Hepatocyte (in vitro differentiated cells): ENCODE measurements around the gene STAT5A. TPM values are rescaled to one million over a fixed set of nuclear protein-coding genes. Genes with fewer than 3 reads are reported as not detected.

ENCODE experiments used
- DNase-seq: peaks from one replicate; pipeline ENCODE4 v3.0.0-alpha.2; 2016; ENCODE audit warnings: low spot score
- H2AFZ ChIP-seq: fragments of 200-600 bp; sonication (generic); 2 replicates; pipeline ENCODE4 v1.6.0; 2016; ENCODE audit warnings: antibody characterized with exemption, mild to moderate bottlenecking
- H3K27ac ChIP-seq: fragments of 200-600 bp; sonication (generic); 2 replicates; pipeline ENCODE4 v1.5.1; 2016; ENCODE audit warnings: mild to moderate bottlenecking
- H3K27me3 ChIP-seq: fragments of 200-600 bp; sonication (generic); 2 replicates; pipeline ENCODE4 v1.6.1; 2016
- H3K36me3 ChIP-seq: fragments of 200-600 bp; sonication (generic); replicated peaks from 2 replicates; pipeline ENCODE4 v1.5.1; 2016; ENCODE audit warnings: low read depth; ENCODE audit not compliant: insufficient read depth
- H3K4me1 ChIP-seq: fragments of 200-600 bp; sonication (generic); 2 replicates; pipeline ENCODE4 v1.5.1; 2016; ENCODE audit warnings: mild to moderate bottlenecking, moderate library complexity; ENCODE audit not compliant: insufficient read depth
- H3K4me2 ChIP-seq: fragments of 200-600 bp; sonication (generic); 2 replicates; pipeline ENCODE4 v1.6.0; 2016
- H3K4me3 ChIP-seq: fragments of 200-600 bp; sonication (generic); 2 replicates; pipeline ENCODE4 v1.5.1; 2016; ENCODE audit warnings: mild to moderate bottlenecking
- H3K79me2 ChIP-seq: fragments of 200-600 bp; sonication (generic); 2 replicates; pipeline ENCODE4 v1.6.0; 2017; ENCODE audit warnings: mild to moderate bottlenecking
- H3K9me2 ChIP-seq: fragments of 200-600 bp; sonication (generic); replicated peaks from 2 replicates; pipeline ENCODE4 v1.6.0; 2017; ENCODE audit warnings: mild to moderate bottlenecking; ENCODE audit not compliant: insufficient read depth
- H3K9me3 ChIP-seq: fragments of 200-600 bp; sonication (generic); 2 replicates; pipeline ENCODE4 v1.5.1; 2016; ENCODE audit warnings: low read depth, mild to moderate bottlenecking
- H4K20me1 ChIP-seq: fragments of 200-600 bp; sonication (generic); 2 replicates; pipeline ENCODE4 v1.6.0; 2016; ENCODE audit warnings: mild to moderate bottlenecking; ENCODE audit not compliant: insufficient read depth, poor library complexity, severe bottlenecking
- EZH2 ChIP-seq: fragments of 200-600 bp; sonication (generic); IDR thresholded peaks from 2 replicates; pipeline ENCODE4 v1.6.1; 2016; ENCODE audit warnings: antibody characterized with exemption, mild to moderate bottlenecking, borderline replicate concordance
- EZH2phosphoT487 ChIP-seq: fragments of 200-600 bp; sonication (generic); IDR thresholded peaks from one replicate; pipeline ENCODE4 v1.6.1; 2018; ENCODE audit warnings: antibody characterized with exemption, mild to moderate bottlenecking, low read depth, moderate library complexity; ENCODE audit not compliant: unreplicated experiment, severe bottlenecking
- WGBS: methylation state at CpG from one replicate; pipeline ENCODE4 v1.1.6; 2016; ENCODE audit warnings: low lambda C conversion rate; ENCODE audit errors: missing lambda C conversion rate; 5-methylcytosine and 5-hydroxymethylcytosine counted together
- polyA plus RNA-seq: library from polyadenylated mRNA; unstranded; fragments of >200 nt; fragmentation: Nextera tagmentation; extraction: Ambion mirVana; gene quantifications from 2 replicates; pipeline ENCODE4 v1.2.1, GENCODE V29; 2016
- total RNA-seq: library from RNA; depleted of rRNA; stranded (reverse); fragments of >200 nt; gene quantifications from 2 replicates; pipeline ENCODE4 v1.2.3, GENCODE V29; 2014
- TF ChIP-seq, protein P1 (sequence below): fragments of 200-600 bp; sonication (generic); IDR thresholded peaks from 2 replicates; pipeline ENCODE4 v1.5.1; 2016; ENCODE audit warnings: antibody characterized with exemption, mild to moderate bottlenecking; ENCODE audit not compliant: poor library complexity

Gene STAT5A
- total and polyA plus RNA-seq, 2 experiments from 2014 or later: 5.5 to 6.1 TPM

DNA sequence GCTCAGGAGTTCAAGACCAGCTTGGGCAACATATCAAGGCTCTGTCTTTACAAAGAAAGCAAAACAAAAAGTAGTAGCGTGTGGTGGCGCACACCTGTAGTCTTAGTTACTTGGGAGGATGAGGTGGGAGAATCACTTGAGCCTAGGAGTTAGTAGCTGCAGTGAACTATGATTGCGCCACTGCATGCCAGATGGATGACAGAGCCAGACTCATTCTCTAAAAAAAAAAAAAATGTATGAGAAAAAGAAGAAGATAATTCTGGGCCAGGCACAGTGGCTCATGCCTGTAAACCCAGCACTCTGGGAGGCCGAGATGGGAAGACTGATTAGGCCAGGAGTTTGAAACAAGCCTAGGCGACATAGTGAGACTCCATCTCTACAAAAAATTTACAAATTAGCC, 40.6 kb upstream of the STAT5A start:
- Histone ChIP-seq H3K27ac (peak overlapping the region; percentile 55), H3K79me2 (peaks cover 69% of the 10 kb centered on the region), H3K4me2 (peak overlapping the region; percentile 55), H3K4me1 (no peaks in the 10 kb centered on the region), H3K27me3 (no peaks in the 10 kb centered on the region), H3K9me2 (no peaks in the 10 kb centered on the region), H3K9me3 (peaks cover 3% of the 10 kb centered on the region), H2AFZ (no peak overlapping the region), H4K20me1 (no peaks in the 10 kb centered on the region), H3K36me3 (no peaks in the 10 kb centered on the region), H3K4me3 (no peak overlapping the region)
- DNase-seq: peak; percentile 35
- TF ChIP-seq, protein P1, sequence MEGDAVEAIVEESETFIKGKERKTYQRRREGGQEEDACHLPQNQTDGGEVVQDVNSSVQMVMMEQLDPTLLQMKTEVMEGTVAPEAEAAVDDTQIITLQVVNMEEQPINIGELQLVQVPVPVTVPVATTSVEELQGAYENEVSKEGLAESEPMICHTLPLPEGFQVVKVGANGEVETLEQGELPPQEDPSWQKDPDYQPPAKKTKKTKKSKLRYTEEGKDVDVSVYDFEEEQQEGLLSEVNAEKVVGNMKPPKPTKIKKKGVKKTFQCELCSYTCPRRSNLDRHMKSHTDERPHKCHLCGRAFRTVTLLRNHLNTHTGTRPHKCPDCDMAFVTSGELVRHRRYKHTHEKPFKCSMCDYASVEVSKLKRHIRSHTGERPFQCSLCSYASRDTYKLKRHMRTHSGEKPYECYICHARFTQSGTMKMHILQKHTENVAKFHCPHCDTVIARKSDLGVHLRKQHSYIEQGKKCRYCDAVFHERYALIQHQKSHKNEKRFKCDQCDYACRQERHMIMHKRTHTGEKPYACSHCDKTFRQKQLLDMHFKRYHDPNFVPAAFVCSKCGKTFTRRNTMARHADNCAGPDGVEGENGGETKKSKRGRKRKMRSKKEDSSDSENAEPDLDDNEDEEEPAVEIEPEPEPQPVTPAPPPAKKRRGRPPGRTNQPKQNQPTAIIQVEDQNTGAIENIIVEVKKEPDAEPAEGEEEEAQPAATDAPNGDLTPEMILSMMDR: no peak
- no peak for TF ChIP-seq EZH2phosphoT487
- TF ChIP-seq EZH2: no peak
- WGBS: 98% methylated on average over 5 of the region's 5 CpGs

DNA sequence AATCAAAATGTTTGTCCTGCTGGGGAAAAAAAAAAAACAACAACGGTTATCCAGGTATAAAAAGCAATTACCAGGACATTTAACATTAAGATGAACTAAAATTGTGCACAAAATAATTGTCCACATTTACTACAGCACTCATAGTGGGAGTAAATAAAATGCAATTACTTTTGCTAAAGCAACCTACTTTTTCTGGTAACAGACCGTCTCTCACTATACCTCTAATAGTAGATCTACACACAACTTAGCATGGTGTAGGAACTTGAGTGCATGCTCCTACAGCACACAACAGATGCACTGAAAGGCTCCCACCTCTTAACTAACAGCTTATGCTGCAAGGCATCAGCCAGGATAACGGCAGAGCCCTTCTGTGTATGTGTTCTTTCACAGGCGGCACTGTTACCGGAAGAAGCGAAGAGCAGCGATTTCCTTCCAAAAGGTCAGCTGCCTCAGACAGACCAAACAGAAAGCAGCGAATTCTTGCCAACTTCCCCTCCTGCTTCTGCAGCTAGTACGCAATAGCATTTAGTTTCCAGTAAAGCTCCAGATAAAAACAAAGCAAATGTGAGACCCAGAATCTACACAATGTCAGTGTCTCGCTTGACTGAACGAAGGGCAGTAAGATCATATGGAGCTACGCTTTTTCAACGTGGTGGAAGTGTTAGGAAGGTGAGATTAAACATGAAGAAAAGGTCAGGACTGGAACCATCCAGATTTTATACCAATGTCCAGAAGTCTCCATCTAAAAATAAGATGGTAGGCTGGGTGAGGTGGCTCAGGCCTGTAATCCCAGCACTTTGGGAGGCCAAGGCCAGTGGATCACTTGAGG, 39.7 kb upstream of the STAT5A start:
- TF ChIP-seq EZH2 (no peak), EZH2phosphoT487 (no peak)
- TF ChIP-seq, protein P1: no peak
- no peak overlapping the region for H3K4me3 ChIP-seq
- no peaks in the 10 kb centered on the region for H3K27me3 ChIP-seq
- 67% methylated on average over 13 of the region's 13 CpGs for WGBS
- H3K4me2 ChIP-seq: peak overlapping the region; percentile 55
- H3K36me3 ChIP-seq: no peaks in the 10 kb centered on the region
- H3K4me1 ChIP-seq: no peaks in the 10 kb centered on the region
- no peaks in the 10 kb centered on the region for H4K20me1 ChIP-seq
- peak overlapping the region; percentile 82 for H3K27ac ChIP-seq
- H2AFZ ChIP-seq: no peak overlapping the region
- H3K9me2 ChIP-seq: no peaks in the 10 kb centered on the region
- peaks cover 65% of the 10 kb centered on the region for H3K79me2 ChIP-seq
- peaks cover 3% of the 10 kb centered on the region for H3K9me3 ChIP-seq
- DNase-seq: peak; percentile 77

DNA sequence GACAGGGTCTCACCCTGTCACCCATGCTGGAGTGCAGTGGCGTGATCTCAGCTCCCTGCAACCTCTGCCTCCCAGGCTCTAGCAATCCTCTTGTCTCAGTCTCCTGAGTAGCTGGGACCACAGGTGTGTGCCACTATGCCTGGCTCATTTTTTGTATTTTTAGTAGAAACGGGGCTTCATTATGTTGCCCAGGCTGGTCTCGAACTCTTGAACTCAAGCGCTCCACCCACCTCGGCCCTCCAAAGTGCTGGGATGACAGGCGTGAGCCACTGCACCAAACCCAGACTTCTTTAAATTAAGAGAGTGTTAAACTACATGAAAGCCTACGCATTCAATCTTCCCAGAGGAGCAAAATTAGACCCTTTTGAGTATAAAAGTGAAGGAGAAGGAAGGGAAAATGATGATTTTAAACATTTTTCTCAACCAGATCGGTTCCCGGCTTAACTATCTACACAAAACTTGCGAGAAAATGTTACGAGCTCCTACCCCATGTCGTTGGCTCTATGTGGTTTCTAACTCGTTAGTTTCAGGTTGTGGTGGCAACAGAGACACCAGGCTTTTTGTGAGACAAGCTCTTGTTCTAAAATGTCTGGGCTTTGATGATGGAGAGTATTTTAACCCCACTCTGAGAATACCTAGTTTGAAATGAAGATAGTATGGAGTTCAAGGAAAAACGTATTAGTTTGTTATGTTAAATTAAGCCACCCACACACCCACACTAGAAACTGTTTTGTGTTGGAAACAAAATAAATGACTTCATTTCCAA, 38.4 kb upstream of the STAT5A start:
- no peak for DNase-seq
- Histone ChIP-seq H3K27me3 (no peaks in the 10 kb centered on the region), H3K79me2 (peaks cover 69% of the 10 kb centered on the region), H3K9me2 (no peaks in the 10 kb centered on the region), H3K4me1 (no peaks in the 10 kb centered on the region), H3K9me3 (peaks cover 3% of the 10 kb centered on the region), H3K4me2 (no peak overlapping the region), H3K36me3 (no peaks in the 10 kb centered on the region), H3K4me3 (no peak overlapping the region), H4K20me1 (no peaks in the 10 kb centered on the region), H2AFZ (no peak overlapping the region), H3K27ac (peak overlapping the region; percentile 82)
- TF ChIP-seq EZH2phosphoT487 (no peak), EZH2 (no peak)
- TF ChIP-seq, protein P1: no peak
- WGBS: 88% methylated on average over 14 of the region's 14 CpGs
